SU-DHL-6 (cell line): ENCODE data around the gene PTPRH.
"Not testable (repeated sequence)": the region's sequence is repeated elsewhere in the genome, so short reads cannot be mapped to it uniquely, and the experiment has no call there.

Source experiments
- EZH2phosphoT487 ChIP-seq: fragments of 200-600 bp; sonication (generic), shearing (Covaris generic); conservative IDR thresholded peaks from 2 replicates; pipeline ENCODE4 v1.6.1; 2018; ENCODE audit warnings: mild to moderate bottlenecking, antibody characterized with exemption, low read length, moderate library complexity, mixed read lengths
- TF ChIP-seq, protein P1 (sequence below): fragments of 200-600 bp; sonication (generic); IDR thresholded peaks from one replicate; pipeline ENCODE4 v1.5.1; 2017; ENCODE audit warnings: antibody characterized with exemption, mild to moderate bottlenecking, low read length, moderate library complexity; ENCODE audit not compliant: insufficient read depth, poor library complexity, severe bottlenecking

DNA sequence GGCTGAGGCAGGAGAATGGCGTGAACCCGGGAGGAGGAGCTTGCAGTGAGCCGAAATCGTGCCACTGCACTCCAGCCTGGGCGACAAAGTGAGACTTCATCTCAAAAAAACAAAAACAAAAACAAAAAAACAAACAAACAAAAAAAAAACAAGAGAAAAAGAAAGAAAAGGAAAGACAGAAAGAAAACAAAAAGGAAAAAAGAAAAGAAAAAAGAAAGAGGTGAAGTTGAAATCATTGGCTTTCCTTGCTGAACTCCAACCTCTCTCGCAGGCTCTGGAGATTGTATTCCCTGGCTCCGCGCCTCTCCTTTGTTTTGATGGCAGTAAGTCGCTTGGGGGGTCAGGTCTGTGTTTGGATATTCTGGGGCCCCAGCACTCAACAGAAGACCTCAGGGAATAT is 37.0 kb downstream of the PTPRH start:
- TF ChIP-seq, protein P1, sequence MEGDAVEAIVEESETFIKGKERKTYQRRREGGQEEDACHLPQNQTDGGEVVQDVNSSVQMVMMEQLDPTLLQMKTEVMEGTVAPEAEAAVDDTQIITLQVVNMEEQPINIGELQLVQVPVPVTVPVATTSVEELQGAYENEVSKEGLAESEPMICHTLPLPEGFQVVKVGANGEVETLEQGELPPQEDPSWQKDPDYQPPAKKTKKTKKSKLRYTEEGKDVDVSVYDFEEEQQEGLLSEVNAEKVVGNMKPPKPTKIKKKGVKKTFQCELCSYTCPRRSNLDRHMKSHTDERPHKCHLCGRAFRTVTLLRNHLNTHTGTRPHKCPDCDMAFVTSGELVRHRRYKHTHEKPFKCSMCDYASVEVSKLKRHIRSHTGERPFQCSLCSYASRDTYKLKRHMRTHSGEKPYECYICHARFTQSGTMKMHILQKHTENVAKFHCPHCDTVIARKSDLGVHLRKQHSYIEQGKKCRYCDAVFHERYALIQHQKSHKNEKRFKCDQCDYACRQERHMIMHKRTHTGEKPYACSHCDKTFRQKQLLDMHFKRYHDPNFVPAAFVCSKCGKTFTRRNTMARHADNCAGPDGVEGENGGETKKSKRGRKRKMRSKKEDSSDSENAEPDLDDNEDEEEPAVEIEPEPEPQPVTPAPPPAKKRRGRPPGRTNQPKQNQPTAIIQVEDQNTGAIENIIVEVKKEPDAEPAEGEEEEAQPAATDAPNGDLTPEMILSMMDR, result not testable (repeated sequence)
- not testable (repeated sequence) for TF ChIP-seq EZH2phosphoT487
